SK-N-SH treated with all-trans-retinoic acid at 6 μM for 48 hours (cell line): ENCODE results near the gene SFTPA2.

Source experiments
- ESRRG ChIP-seq: fragments of 250-450 bp; sonication (Bioruptor Pico); IDR thresholded peaks from 2 replicates; pipeline ENCODE4 v1.6.1; 2021; ENCODE audit warnings: mild to moderate bottlenecking
- ZC3H10 ChIP-seq: fragments of 250-450 bp; sonication (Bioruptor Pico); IDR thresholded peaks from 2 replicates; pipeline ENCODE4 v1.5.1; 2021; ENCODE audit warnings: mild to moderate bottlenecking, moderate library complexity
- ZNF70 ChIP-seq: fragments of 450-650 bp; formaldehyde crosslinking; IDR thresholded peaks from 2 replicates; pipeline ENCODE4 v1.5.0; 2020; ENCODE audit warnings: mild to moderate bottlenecking, moderate library complexity
- TF ChIP-seq, protein P1 (sequence below): fragments of 250-450 bp; sonication (Bioruptor Pico); IDR thresholded peaks from 2 replicates; pipeline ENCODE4 v1.8.0; 2020; ENCODE audit warnings: mild to moderate bottlenecking, moderate library complexity, borderline replicate concordance

DNA sequence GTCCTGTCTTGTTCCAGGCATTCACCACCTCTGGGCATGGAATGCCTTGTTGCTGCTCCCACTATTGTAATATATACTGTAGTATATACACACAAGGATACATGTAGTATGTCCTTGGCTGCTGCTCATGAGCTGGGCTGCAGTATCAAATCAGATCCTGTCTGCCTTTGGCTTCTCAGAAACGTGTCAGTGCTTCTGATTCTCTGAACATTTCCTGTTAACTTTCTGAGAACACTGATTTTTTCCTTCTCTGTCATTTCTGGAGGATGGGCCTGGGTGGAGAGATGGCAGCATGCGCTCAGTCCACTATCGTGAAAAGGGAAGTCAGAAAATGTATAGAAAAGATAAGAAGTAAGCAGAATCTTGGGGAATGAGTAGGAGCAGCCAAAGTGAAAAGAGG lies 12.2 kb downstream of the SFTPA2 start:
- no peak for TF ChIP-seq ZC3H10 (CRISPR knock-in tag)
- no peak for TF ChIP-seq ZNF70 (CRISPR knock-in tag)
- TF ChIP-seq ESRRG = no peak
- TF ChIP-seq, protein P1, sequence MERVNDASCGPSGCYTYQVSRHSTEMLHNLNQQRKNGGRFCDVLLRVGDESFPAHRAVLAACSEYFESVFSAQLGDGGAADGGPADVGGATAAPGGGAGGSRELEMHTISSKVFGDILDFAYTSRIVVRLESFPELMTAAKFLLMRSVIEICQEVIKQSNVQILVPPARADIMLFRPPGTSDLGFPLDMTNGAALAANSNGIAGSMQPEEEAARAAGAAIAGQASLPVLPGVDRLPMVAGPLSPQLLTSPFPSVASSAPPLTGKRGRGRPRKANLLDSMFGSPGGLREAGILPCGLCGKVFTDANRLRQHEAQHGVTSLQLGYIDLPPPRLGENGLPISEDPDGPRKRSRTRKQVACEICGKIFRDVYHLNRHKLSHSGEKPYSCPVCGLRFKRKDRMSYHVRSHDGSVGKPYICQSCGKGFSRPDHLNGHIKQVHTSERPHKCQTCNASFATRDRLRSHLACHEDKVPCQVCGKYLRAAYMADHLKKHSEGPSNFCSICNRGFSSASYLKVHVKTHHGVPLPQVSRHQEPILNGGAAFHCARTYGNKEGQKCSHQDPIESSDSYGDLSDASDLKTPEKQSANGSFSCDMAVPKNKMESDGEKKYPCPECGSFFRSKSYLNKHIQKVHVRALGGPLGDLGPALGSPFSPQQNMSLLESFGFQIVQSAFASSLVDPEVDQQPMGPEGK = no peak
